SK-N-SH (cell line): Measurements from ENCODE around the gene ME1. TPM values are rescaled to one million over a fixed set of nuclear protein-coding genes. Genes with fewer than 3 reads are reported as not detected.

Experiments
- CTCF ChIA-PET: fragments of 300-600, 350-600 bp; formaldehyde crosslinking; extraction: SDS; loops from one replicate; lab custom pipeline; 2021; lab: Yijun Ruan, JAX
- POLR2A ChIA-PET: fragments of 350-600 bp; sonication (Branson Sonifier 250); formaldehyde crosslinking; extraction: SDS; loops from one replicate; lab custom pipeline; 2020; ENCODE audit warnings: antibody characterized with exemption, inconsistent platforms; lab: Yijun Ruan, JAX
- DNase-seq: peaks from one replicate; pipeline ENCODE4 v3.0.0; 2012
- H2AFZ ChIP-seq: fragments of 200-600 bp; sonication (generic); 2 replicates; pipeline ENCODE4 v1.8.1; 2016; ENCODE audit warnings: antibody characterized with exemption, mild to moderate bottlenecking, low read depth
- H3F3A ChIP-seq: fragments of 200-600 bp; sonication (generic); replicated peaks from 2 replicates; pipeline ENCODE3; 2016; ENCODE audit warnings: antibody characterized with exemption, mild to moderate bottlenecking; ENCODE audit not compliant: insufficient read depth
- H3K27ac ChIP-seq, 2 experiments: fragments of 200-500 bp in 1 of 2; fragments of 200-600 bp in 1 of 2; sonication (Bioruptor generic) in 1 of 2; sonication (generic), shearing (Covaris generic) in 1 of 2; 2 replicates each; pipeline versions ENCODE4 v1.5.1 to v1.6.1; 2014 to 2016; ENCODE audit warnings: low read depth in 2 of 2, inconsistent platforms in 1 of 2, low read length in 1 of 2, mild to moderate bottlenecking in 1 of 2, mixed read lengths in 1 of 2
- H3K27me3 ChIP-seq: fragments of 200-600 bp; sonication (generic), shearing (Covaris generic); 2 replicates; pipeline ENCODE4 v1.6.1; 2016; ENCODE audit warnings: mixed run types; ENCODE audit not compliant: insufficient read depth
- H3K36me3 ChIP-seq, 2 experiments: fragments of 200-500 bp in 1 of 2; fragments of 200-600 bp in 1 of 2; sonication (Bioruptor generic) in 1 of 2; sonication (generic) in 1 of 2; replicated peaks in 1 of 2; 2 replicates each; pipeline versions ENCODE3 to v1.5.1; 2014 to 2016; ENCODE audit warnings: low read length in 1 of 2, mild to moderate bottlenecking in 1 of 2; ENCODE audit not compliant: insufficient read depth in 2 of 2, control insufficient read depth in 1 of 2
- H3K4me1 ChIP-seq, 2 experiments: fragments of 200-500 bp in 1 of 2; fragments of 200-600 bp in 1 of 2; sonication (Bioruptor generic) in 1 of 2; sonication (generic), shearing (Covaris generic) in 1 of 2; 2 replicates each; pipeline versions ENCODE4 v1.5.1 to v1.6.1; 2014 to 2016; ENCODE audit warnings: low read depth in 1 of 2, low read length in 1 of 2, mixed run types in 1 of 2; ENCODE audit not compliant: insufficient read depth in 2 of 2, control insufficient read depth in 1 of 2
- H3K4me2 ChIP-seq: fragments of 200-600 bp; sonication (generic), shearing (Covaris generic); 2 replicates; pipeline ENCODE4 v1.6.1; 2017; ENCODE audit warnings: mixed run types
- H3K4me3 ChIP-seq, 2 experiments: fragments of 200-500 bp in 1 of 2; fragments of 200-600 bp in 1 of 2; sonication (Bioruptor generic) in 1 of 2; sonication (generic), shearing (Covaris generic) in 1 of 2; 2 replicates each; pipeline versions ENCODE4 v1.5.1 to v1.8.1; 2014 to 2016; ENCODE audit warnings: low read depth in 2 of 2, inconsistent platforms in 1 of 2, low read length in 1 of 2, mild to moderate bottlenecking in 1 of 2, mixed read lengths in 1 of 2, moderate library complexity in 1 of 2
- H3K79me2 ChIP-seq: fragments of 200-600 bp; sonication (generic); 2 replicates; pipeline ENCODE4 v1.8.1; 2017; ENCODE audit warnings: mild to moderate bottlenecking; ENCODE audit not compliant: insufficient read depth
- H3K9ac ChIP-seq: fragments of 200-600 bp; sonication (generic); 2 replicates; pipeline ENCODE4 v1.6.1; 2017; ENCODE audit warnings: mixed run types
- H3K9me2 ChIP-seq: fragments of 200-600 bp; sonication (generic); 2 replicates; pipeline ENCODE4 v1.6.1; 2017; ENCODE audit warnings: mixed run types
- H3K9me3 ChIP-seq: fragments of 200-600 bp; sonication (generic); 2 replicates; pipeline ENCODE4 v1.6.1; 2017; ENCODE audit warnings: mixed run types, mild to moderate bottlenecking, moderate library complexity
- H4K20me1 ChIP-seq: fragments of 200-600 bp; sonication (generic); 2 replicates; pipeline ENCODE4 v1.6.1; 2017; ENCODE audit warnings: mild to moderate bottlenecking, mixed run types; ENCODE audit not compliant: insufficient read depth
- CHD2 ChIP-seq: fragments of 150-350 bp; IDR thresholded peaks from 2 replicates; pipeline ENCODE4 v1.6.1; 2018; ENCODE audit warnings: low read length; ENCODE audit not compliant: partially characterized antibody
- EP300 ChIP-seq, 2 experiments: IDR thresholded peaks; 2 replicates each; pipeline versions ENCODE4 v1.4.0 to v1.6.1; 2012; ENCODE audit warnings: borderline replicate concordance in 1 of 2, low read depth in 1 of 2, low read length in 1 of 2
- FOSL2 ChIP-seq: IDR thresholded peaks from 2 replicates; pipeline ENCODE4 v1.4.0; 2012; ENCODE audit warnings: low read depth, mild to moderate bottlenecking, moderate library complexity, borderline replicate concordance
- FOXJ3 ChIP-seq: sonication (generic); formaldehyde crosslinking; IDR thresholded peaks from 2 replicates; pipeline ENCODE4 v1.5.1; 2020; ENCODE audit warnings: mild to moderate bottlenecking, missing genetic modification reagents
- FOXM1 ChIP-seq: IDR thresholded peaks from 2 replicates; pipeline ENCODE4 v1.4.0; 2012; ENCODE audit warnings: low read depth, mild to moderate bottlenecking
- GABPA ChIP-seq: IDR thresholded peaks from 2 replicates; pipeline ENCODE4 v1.4.0; 2012; ENCODE audit warnings: low read depth, mild to moderate bottlenecking
- JUND ChIP-seq: IDR thresholded peaks from 2 replicates; pipeline ENCODE4 v1.4.0; 2012
- MEF2A ChIP-seq: IDR thresholded peaks from 2 replicates; pipeline ENCODE4 v1.4.0; 2012; ENCODE audit warnings: low read depth, borderline replicate concordance
- POLR2AphosphoS5 ChIP-seq: IDR thresholded peaks from 2 replicates; pipeline ENCODE4 v1.6.1; 2012; ENCODE audit warnings: low read depth, low read length
- RFX5 ChIP-seq: IDR thresholded peaks from 2 replicates; pipeline ENCODE4 v1.6.1; 2012; ENCODE audit warnings: mild to moderate bottlenecking, improper control_type of control experiment, low read length
- RXRA ChIP-seq: IDR thresholded peaks from 2 replicates; pipeline ENCODE4 v1.4.0; 2012; ENCODE audit warnings: low read depth, mild to moderate bottlenecking, borderline replicate concordance
- SMC3 ChIP-seq: IDR thresholded peaks from 2 replicates; pipeline ENCODE4 v1.6.1; 2012; ENCODE audit warnings: low read depth, low read length, improper control_type of control experiment
- TAF1 ChIP-seq: IDR thresholded peaks from 2 replicates; pipeline ENCODE4 v1.6.1; 2012; ENCODE audit warnings: low read depth, mild to moderate bottlenecking, low read length, moderate library complexity, borderline replicate concordance
- TCF12 ChIP-seq: IDR thresholded peaks from 2 replicates; pipeline ENCODE4 v1.4.0; 2012
- YY1 ChIP-seq: IDR thresholded peaks from 2 replicates; pipeline ENCODE4 v1.4.0; 2012; ENCODE audit warnings: low read depth, mild to moderate bottlenecking
- WGBS: methylation state at CpG from one replicate; pipeline ENCODE4 v1.1.6; 2017; ENCODE audit warnings: low lambda C conversion rate; 5-methylcytosine and 5-hydroxymethylcytosine counted together
- polyA plus RNA-seq, 3 experiments: library from polyadenylated mRNA; depleted of rRNA; stranded (reverse); fragments of >200 nt; gene quantifications; 2 replicates each; pipeline ENCODE4 v1.2.3, GENCODE V29; 2012
- TF ChIP-seq, protein P1 (sequence below): fragments of 150-350 bp; IDR thresholded peaks from 2 replicates; pipeline ENCODE4 v1.6.1; 2017; ENCODE audit warnings: antibody characterized with exemption, low read length, low read depth, borderline replicate concordance
- TF ChIP-seq, protein P2 (sequence below): IDR thresholded peaks from 2 replicates; pipeline ENCODE4 v1.6.1; 2012; ENCODE audit warnings: mild to moderate bottlenecking, low read depth, low read length, moderate library complexity
- TF ChIP-seq, protein P3 (sequence below): IDR thresholded peaks from 2 replicates; pipeline ENCODE4; 2012

Gene ME1
- polyA plus RNA-seq, 1 of the 3 experiments (the other 2 are of a cell fraction) = 4.9 TPM

DNA sequence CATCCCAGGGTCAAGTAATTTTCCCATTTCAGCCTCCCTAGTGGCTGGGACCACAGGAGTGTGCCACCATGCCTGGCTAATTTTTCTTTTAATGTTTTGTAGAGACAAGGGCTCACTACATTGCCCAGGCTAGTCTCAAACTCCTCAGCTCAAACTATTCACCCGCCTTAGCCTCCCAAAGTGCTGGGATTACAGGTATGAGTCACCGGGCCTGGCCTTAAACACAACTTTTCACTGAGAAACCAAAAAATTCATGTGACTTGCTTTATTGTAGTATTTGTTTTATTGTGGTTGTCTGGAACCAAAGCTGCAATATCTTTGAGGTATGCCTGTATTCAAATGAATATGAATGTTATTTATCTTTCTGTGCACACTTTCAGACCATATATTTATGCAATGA, 165.5 kb downstream of the ME1 start:
- no peak for DNase-seq
- no peaks in the 10 kb centered on the region for H3K27me3 ChIP-seq
- no peaks in the 10 kb centered on the region for H3K36me3 ChIP-seq
- no peaks in the 10 kb centered on the region for H4K20me1 ChIP-seq
- no peak overlapping the region for H3K4me2 ChIP-seq
- no peaks in the 10 kb centered on the region for H3F3A ChIP-seq
- no peaks in the 10 kb centered on the region for H3K79me2 ChIP-seq
- TF ChIP-seq FOXM1 (no peak), RFX5 (no peak), JUND (peak; percentile 29; the same call in 1 of the 2 replicates), YY1 (no peak), SMC3 (no peak), FOSL2 (peak; percentile 44; the same call in 1 of the 2 replicates)
- TF ChIP-seq, protein P1, sequence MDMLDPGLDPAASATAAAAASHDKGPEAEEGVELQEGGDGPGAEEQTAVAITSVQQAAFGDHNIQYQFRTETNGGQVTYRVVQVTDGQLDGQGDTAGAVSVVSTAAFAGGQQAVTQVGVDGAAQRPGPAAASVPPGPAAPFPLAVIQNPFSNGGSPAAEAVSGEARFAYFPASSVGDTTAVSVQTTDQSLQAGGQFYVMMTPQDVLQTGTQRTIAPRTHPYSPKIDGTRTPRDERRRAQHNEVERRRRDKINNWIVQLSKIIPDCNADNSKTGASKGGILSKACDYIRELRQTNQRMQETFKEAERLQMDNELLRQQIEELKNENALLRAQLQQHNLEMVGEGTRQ = no peak
- POLR2A ChIA-PET = no interaction called here
- no peaks in the 10 kb centered on the region for H3K9me3 ChIP-seq
- no peaks in the 10 kb centered on the region for H3K9me2 ChIP-seq
- CTCF ChIA-PET = interaction anchor here (1.5 kb wide), 1 partner anchor 250 kb away, joined by 4 read pairs; no protein-coding TSS in a partner anchor
- H3K4me1 ChIP-seq = no peaks in the 10 kb centered on the region; a peak in 1 of 4 replicates
- H2AFZ ChIP-seq = no peak overlapping the region
- no peak overlapping the region for H3K9ac ChIP-seq
- no peak overlapping the region for H3K4me3 ChIP-seq
- WGBS = 72% methylated on average over 2 of the region's 2 CpGs
- no peak overlapping the region for H3K27ac ChIP-seq

DNA sequence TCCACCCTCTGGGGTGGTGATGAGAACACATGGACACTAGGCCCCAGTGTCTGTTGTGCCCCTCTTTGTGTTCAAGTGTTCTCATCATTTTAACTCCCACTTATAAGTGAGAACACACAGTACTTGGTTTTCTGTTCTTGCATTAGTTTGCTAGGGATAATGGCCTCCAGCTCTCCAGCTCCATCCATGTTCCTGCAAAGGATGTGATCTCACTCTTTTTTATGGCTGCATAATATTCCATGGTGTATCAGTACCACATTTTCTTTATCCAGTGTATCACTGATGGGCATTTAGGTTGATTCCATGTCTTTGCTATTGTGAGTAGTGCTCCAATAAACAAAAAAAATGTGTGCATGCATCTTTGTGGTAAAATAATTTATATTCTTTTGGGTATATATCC, 170.3 kb downstream of the ME1 start:
- Histone ChIP-seq H3K9me2 (no peaks in the 10 kb centered on the region), H3K4me1 (0 out of 4 replicates have a peak, but pooled peaks cover 0 to 5% of the 10 kb centered on the region in 2 experiments), H3K36me3 (no peaks in the 10 kb centered on the region), H3K9me3 (no peaks in the 10 kb centered on the region), H3K27me3 (no peaks in the 10 kb centered on the region), H3K4me2 (no peak overlapping the region), H3K4me3 (no peak overlapping the region), H3K27ac (no peak overlapping the region), H4K20me1 (no peaks in the 10 kb centered on the region), H2AFZ (no peak overlapping the region), H3K9ac (no peak overlapping the region), H3K79me2 (no peaks in the 10 kb centered on the region), H3F3A (no peaks in the 10 kb centered on the region)
- POLR2A ChIA-PET = no interaction called here
- DNase-seq = no peak
- CTCF ChIA-PET = interaction anchor here (0.6 to 1.0 kb wide), 2 partner anchors 11 to 39 kb away, joined by 3 to 4 read pairs; no protein-coding TSS in a partner anchor
- TF ChIP-seq TCF12 (no peak), JUND (no peak), MEF2A (no peak), EP300 (IDR thresholded peaks at IDR 0.05; ENCODE audit: borderline replicate concordance in 1 of 2, low read depth in 1 of 2, low read length in 1 of 2) (no peak), SMC3 (no peak)

DNA sequence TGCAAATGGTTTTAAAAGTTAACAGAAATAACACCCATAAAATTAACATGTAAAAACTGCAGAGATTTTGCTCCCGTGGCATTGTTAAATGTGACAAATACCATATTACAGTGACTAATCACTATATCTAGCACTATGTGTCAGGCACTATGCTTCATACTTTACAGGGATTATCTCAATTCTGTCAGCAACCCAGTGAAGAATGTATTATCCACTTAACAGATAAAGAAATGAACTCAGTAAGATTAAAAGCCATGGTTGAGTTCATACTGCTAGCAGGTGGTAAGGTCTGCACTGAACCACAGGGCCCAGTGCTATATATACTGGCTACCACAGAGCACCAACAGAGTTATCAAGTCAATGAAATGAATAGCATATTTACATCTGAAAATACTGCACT, 172.3 kb downstream of the ME1 start:
- ChIA-PET CTCF (interaction anchor here (0.9 kb wide), 1 partner anchor 37 kb away, joined by 3 read pairs; no protein-coding TSS in a partner anchor), POLR2A (no interaction called here)
- Histone ChIP-seq H3K4me3 (no peak overlapping the region), H3K27me3 (no peaks in the 10 kb centered on the region), H2AFZ (no peak overlapping the region), H3K79me2 (no peaks in the 10 kb centered on the region), H3K9me2 (no peaks in the 10 kb centered on the region), H3K9me3 (no peaks in the 10 kb centered on the region), H3K4me2 (no peak overlapping the region), H3K9ac (no peak overlapping the region), H4K20me1 (no peaks in the 10 kb centered on the region), H3K4me1 (0 out of 4 replicates have a peak, but pooled peaks cover 0 to 5% of the 10 kb centered on the region in 2 experiments), H3K27ac (no peak overlapping the region), H3K36me3 (no peaks in the 10 kb centered on the region), H3F3A (no peaks in the 10 kb centered on the region)
- whole genome bisulfite sequencing = 73% methylated on average over 1 of the region's 1 CpG
- DNase-seq = no peak
- TF ChIP-seq TAF1 (no peak), EP300 (IDR thresholded peaks at IDR 0.05; ENCODE audit: borderline replicate concordance in 1 of 2, low read depth in 1 of 2, low read length in 1 of 2) (no peak), SMC3 (no peak), MEF2A (no peak), RXRA (no peak), CHD2 (no peak), FOXJ3 (CRISPR knock-in tag) (no peak), FOSL2 (no peak), GABPA (no peak), POLR2AphosphoS5 (no peak)
- TF ChIP-seq, protein P2, sequence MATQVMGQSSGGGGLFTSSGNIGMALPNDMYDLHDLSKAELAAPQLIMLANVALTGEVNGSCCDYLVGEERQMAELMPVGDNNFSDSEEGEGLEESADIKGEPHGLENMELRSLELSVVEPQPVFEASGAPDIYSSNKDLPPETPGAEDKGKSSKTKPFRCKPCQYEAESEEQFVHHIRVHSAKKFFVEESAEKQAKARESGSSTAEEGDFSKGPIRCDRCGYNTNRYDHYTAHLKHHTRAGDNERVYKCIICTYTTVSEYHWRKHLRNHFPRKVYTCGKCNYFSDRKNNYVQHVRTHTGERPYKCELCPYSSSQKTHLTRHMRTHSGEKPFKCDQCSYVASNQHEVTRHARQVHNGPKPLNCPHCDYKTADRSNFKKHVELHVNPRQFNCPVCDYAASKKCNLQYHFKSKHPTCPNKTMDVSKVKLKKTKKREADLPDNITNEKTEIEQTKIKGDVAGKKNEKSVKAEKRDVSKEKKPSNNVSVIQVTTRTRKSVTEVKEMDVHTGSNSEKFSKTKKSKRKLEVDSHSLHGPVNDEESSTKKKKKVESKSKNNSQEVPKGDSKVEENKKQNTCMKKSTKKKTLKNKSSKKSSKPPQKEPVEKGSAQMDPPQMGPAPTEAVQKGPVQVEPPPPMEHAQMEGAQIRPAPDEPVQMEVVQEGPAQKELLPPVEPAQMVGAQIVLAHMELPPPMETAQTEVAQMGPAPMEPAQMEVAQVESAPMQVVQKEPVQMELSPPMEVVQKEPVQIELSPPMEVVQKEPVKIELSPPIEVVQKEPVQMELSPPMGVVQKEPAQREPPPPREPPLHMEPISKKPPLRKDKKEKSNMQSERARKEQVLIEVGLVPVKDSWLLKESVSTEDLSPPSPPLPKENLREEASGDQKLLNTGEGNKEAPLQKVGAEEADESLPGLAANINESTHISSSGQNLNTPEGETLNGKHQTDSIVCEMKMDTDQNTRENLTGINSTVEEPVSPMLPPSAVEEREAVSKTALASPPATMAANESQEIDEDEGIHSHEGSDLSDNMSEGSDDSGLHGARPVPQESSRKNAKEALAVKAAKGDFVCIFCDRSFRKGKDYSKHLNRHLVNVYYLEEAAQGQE = no peak
- TF ChIP-seq, protein P3, sequence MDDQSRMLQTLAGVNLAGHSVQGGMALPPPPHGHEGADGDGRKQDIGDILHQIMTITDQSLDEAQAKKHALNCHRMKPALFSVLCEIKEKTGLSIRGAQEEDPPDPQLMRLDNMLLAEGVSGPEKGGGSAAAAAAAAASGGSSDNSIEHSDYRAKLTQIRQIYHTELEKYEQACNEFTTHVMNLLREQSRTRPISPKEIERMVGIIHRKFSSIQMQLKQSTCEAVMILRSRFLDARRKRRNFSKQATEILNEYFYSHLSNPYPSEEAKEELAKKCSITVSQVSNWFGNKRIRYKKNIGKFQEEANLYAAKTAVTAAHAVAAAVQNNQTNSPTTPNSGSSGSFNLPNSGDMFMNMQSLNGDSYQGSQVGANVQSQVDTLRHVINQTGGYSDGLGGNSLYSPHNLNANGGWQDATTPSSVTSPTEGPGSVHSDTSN = no peak
